ENCODE data around the gene HIPK2.
"Not testable (repeated sequence)": the region's sequence is repeated elsewhere in the genome, so short reads cannot be mapped to it uniquely, and the experiment has no call there.

The HIPK2 gene

GRCh38 chr7:139670662-139671061, 107.1 kb downstream of the HIPK2 start:
- POLR2A ChIA-PET; H3K4me1 ChIP-seq (ENCODE audit: control extremely low read depth in 1 of 4, control insufficient read depth in 4 of 4, insufficient read depth in 4 of 4, low read length in 3 of 4); H3K27me3 ChIP-seq (replicated peaks in 2 of 5; ENCODE audit: control insufficient read depth in 4 of 5, insufficient read depth in 5 of 5, low read length in 4 of 5); H3K27ac ChIP-seq (ENCODE audit: insufficient read depth in 1 of 2, low read depth in 1 of 2, low read length in 2 of 2, poor library complexity in 1 of 2, severe bottlenecking in 2 of 2); H3K9me3 ChIP-seq (ENCODE audit: control extremely low read depth in 1 of 5, control insufficient read depth in 4 of 5, insufficient read depth in 2 of 5, low read depth in 1 of 5, low read length in 4 of 5); DNase-seq; H3K36me3 ChIP-seq (ENCODE audit: control insufficient read depth in 4 of 4, insufficient read depth in 4 of 4, low read length in 3 of 4); H3K4me3 ChIP-seq (ENCODE audit: control insufficient read depth in 1 of 7, extremely low read depth in 1 of 7, insufficient read depth in 4 of 7, low read depth in 2 of 7, low read length in 6 of 7): not testable (repeated sequence)
- 100% methylated on average over 3 of the region's 7 CpGs for WGBS (ENCODE audit: insufficient coverage)
- CTCF ChIA-PET = interaction anchor here (0.6 to 1.2 kb wide), 2 partner anchors 24 to 50 kb away, joined by 4 to 5 read pairs; no protein-coding TSS in a partner anchor

DNA sequence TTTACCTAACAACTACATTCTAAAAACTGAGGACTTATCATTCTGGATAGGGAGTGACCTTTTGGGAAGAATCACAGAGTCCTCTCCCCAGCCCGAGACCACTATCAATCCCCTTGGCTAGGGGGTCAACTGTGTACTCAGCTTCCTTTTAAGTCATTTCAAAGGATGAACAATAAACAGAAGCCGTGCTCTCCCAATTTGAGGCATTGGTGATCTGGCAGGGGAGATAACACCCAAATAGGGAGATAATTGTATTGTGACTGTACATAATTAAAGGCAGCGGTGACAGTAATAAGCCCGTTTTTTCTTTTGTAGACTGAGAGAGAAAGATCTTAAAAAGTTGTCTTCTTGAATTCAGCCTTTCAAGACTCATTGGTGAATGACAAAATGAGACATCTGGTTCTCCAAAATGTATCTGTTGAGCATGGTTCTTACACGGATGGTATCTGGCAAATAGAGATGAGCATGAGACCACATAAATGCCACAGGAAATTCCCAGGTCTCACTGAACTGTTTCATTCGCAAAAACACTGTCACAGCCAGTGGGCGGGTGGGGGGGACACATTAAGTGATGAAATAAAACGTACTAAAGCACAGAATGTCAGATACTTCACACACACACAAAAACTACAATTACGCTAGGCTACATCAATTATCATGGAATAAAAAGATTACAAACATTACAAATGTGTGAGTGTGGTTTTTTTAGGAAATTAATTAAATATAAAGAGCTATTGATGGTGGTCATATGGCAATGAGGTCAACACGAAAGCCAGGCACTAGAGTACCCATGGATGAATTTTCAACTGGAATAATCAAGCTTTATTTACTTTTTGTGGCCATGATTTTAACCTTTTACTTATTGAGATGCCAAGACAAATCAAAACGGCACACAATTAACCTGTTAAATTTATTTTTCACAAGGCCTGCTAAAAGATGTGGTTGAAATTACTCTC, 108.4 kb downstream of the HIPK2 start:
- ChIA-PET CTCF (interaction anchor here (1.0 to 1.2 kb wide), 2 partner anchors 22 to 40 kb away, joined by 3 to 5 read pairs; no protein-coding TSS in a partner anchor), POLR2A (no interaction called here)
- Histone ChIP-seq H3K4me1 (ENCODE audit: control extremely low read depth in 1 of 4, control insufficient read depth in 4 of 4, insufficient read depth in 4 of 4, low read length in 3 of 4) (no peaks in the 10 kb centered on the region), H3K27ac (ENCODE audit: insufficient read depth in 1 of 2, low read depth in 1 of 2, low read length in 2 of 2, poor library complexity in 1 of 2, severe bottlenecking in 2 of 2) (no peak overlapping the region), H3K27me3 (replicated peaks in 2 of 5; ENCODE audit: control insufficient read depth in 4 of 5, insufficient read depth in 5 of 5, low read length in 4 of 5) (no peaks in the 10 kb centered on the region), H3K4me3 (ENCODE audit: control insufficient read depth in 1 of 7, extremely low read depth in 1 of 7, insufficient read depth in 4 of 7, low read depth in 2 of 7, low read length in 6 of 7) (no peak overlapping the region), H3K36me3 (ENCODE audit: control insufficient read depth in 4 of 4, insufficient read depth in 4 of 4, low read length in 3 of 4) (peaks cover 0 to 1% (median 0%) of the 10 kb centered on the region in 4 experiments), H3K9me3 (ENCODE audit: control extremely low read depth in 1 of 5, control insufficient read depth in 4 of 5, insufficient read depth in 2 of 5, low read depth in 1 of 5, low read length in 4 of 5) (no peaks in the 10 kb centered on the region)
- no peak for DNase-seq
- WGBS (ENCODE audit: insufficient coverage) = 94% methylated on average over 5 of the region's 11 CpGs

DNA sequence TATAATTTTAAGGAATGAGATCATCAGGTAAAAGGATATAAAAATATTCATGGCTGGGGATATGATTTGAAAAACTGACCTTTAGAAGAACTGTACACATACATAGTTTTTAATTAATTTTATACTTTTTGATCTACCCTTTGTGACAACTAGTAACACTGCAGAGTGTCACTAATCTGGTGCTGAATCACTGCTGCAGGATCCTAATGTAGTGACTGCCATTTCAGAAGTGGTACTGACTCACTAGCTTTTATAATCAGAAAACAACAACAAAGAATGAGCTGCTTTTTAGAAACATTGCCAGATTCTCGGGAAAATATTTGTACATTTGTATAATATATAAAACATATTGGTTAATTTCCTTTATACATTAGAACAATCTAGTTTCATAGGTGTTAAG, 110.4 kb downstream of the HIPK2 start:
- peaks cover 0 to 4% (median 0%) of the 10 kb centered on the region in 4 experiments for H3K4me1 ChIP-seq (ENCODE audit: control extremely low read depth in 1 of 4, control insufficient read depth in 4 of 4, insufficient read depth in 4 of 4, low read length in 3 of 4)
- no peak overlapping the region for H3K4me3 ChIP-seq (ENCODE audit: control insufficient read depth in 1 of 7, extremely low read depth in 1 of 7, insufficient read depth in 4 of 7, low read depth in 2 of 7, low read length in 6 of 7)
- POLR2A ChIA-PET = no interaction called here
- CTCF ChIA-PET = interaction anchor here (0.9 kb wide), 1 partner anchor 14 kb away, joined by 3 read pairs; no protein-coding TSS in a partner anchor
- DNase-seq = no peak
- H3K27ac ChIP-seq (ENCODE audit: insufficient read depth in 1 of 2, low read depth in 1 of 2, low read length in 2 of 2, poor library complexity in 1 of 2, severe bottlenecking in 2 of 2) = no peak overlapping the region
- whole genome bisulfite sequencing (ENCODE audit: insufficient coverage) = no CpG with 5 or more reads among the region's 1 CpG
- no peaks in the 10 kb centered on the region for H3K9me3 ChIP-seq (ENCODE audit: control extremely low read depth in 1 of 5, control insufficient read depth in 4 of 5, insufficient read depth in 2 of 5, low read depth in 1 of 5, low read length in 4 of 5)
- no peaks in the 10 kb centered on the region for H3K27me3 ChIP-seq (replicated peaks in 2 of 5; ENCODE audit: control insufficient read depth in 4 of 5, insufficient read depth in 5 of 5, low read length in 4 of 5)
- no peaks in the 10 kb centered on the region for H3K36me3 ChIP-seq (ENCODE audit: control insufficient read depth in 4 of 4, insufficient read depth in 4 of 4, low read length in 3 of 4)

DNA sequence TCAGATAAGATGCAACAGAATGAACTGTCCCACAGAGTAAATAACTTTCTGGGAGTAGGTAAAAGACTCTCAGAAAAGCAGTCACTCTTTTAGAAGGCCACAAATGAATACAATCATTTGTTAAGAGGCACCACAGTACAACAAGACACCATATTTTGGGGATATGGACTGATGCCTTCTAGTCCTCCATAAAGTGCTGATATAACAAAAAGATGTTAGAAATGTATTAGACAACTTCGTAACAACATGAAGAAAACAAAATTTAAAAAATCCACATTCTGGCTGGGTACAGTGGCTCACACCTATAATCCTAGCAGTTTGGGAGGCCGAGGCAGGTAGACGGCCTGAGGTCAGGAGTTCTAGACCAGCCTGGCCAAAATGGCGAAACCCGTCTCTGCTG, 111.3 kb downstream of the HIPK2 start:
- Histone ChIP-seq H3K27me3 (replicated peaks in 2 of 5; ENCODE audit: control insufficient read depth in 4 of 5, insufficient read depth in 5 of 5, low read length in 4 of 5) (no peaks in the 10 kb centered on the region), H3K4me3 (ENCODE audit: control insufficient read depth in 1 of 7, extremely low read depth in 1 of 7, insufficient read depth in 4 of 7, low read depth in 2 of 7, low read length in 6 of 7) (no peak overlapping the region), H3K9me3 (ENCODE audit: control extremely low read depth in 1 of 5, control insufficient read depth in 4 of 5, insufficient read depth in 2 of 5, low read depth in 1 of 5, low read length in 4 of 5) (no peaks in the 10 kb centered on the region), H3K4me1 (ENCODE audit: control extremely low read depth in 1 of 4, control insufficient read depth in 4 of 4, insufficient read depth in 4 of 4, low read length in 3 of 4) (peaks cover 0 to 4% (median 0%) of the 10 kb centered on the region in 4 experiments), H3K27ac (ENCODE audit: insufficient read depth in 1 of 2, low read depth in 1 of 2, low read length in 2 of 2, poor library complexity in 1 of 2, severe bottlenecking in 2 of 2) (no peak overlapping the region), H3K36me3 (ENCODE audit: control insufficient read depth in 4 of 4, insufficient read depth in 4 of 4, low read length in 3 of 4) (no peaks in the 10 kb centered on the region)
- ChIA-PET POLR2A (no interaction called here), CTCF (no interaction called here)
- WGBS (ENCODE audit: insufficient coverage) = 98% methylated on average over 4 of the region's 5 CpGs
- no peak for DNase-seq

DNA sequence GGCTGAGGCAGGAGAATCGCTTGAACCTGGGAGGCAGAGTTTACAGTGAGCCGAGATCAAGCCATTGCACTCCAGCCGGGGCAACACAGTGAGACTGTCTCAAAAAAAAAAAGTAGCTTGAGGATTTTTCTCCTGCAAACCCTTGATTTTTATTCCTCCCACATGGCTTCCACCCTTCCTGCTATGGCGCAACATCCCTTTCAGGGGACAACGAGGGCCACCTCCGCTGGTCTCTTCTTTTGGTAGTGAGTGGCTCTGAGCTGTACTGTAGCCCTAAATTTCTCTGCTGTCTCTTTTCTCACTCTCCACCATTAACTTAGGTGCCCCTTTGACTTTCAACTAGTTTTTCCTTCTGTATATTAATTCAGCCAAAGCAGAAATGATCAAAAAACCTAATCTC, 113.4 kb downstream of the HIPK2 start:
- Histone ChIP-seq H3K9me3 (ENCODE audit: control extremely low read depth in 1 of 5, control insufficient read depth in 4 of 5, insufficient read depth in 2 of 5, low read depth in 1 of 5, low read length in 4 of 5) (no peaks in the 10 kb centered on the region), H3K4me3 (ENCODE audit: control insufficient read depth in 1 of 7, extremely low read depth in 1 of 7, insufficient read depth in 4 of 7, low read depth in 2 of 7, low read length in 6 of 7) (no peak overlapping the region), H3K27me3 (replicated peaks in 2 of 5; ENCODE audit: control insufficient read depth in 4 of 5, insufficient read depth in 5 of 5, low read length in 4 of 5) (no peaks in the 10 kb centered on the region), H3K36me3 (ENCODE audit: control insufficient read depth in 4 of 4, insufficient read depth in 4 of 4, low read length in 3 of 4) (no peaks in the 10 kb centered on the region), H3K4me1 (ENCODE audit: control extremely low read depth in 1 of 4, control insufficient read depth in 4 of 4, insufficient read depth in 4 of 4, low read length in 3 of 4) (peaks cover 0 to 5% (median 2%) of the 10 kb centered on the region in 4 experiments), H3K27ac (ENCODE audit: insufficient read depth in 1 of 2, low read depth in 1 of 2, low read length in 2 of 2, poor library complexity in 1 of 2, severe bottlenecking in 2 of 2) (no peak overlapping the region)
- CTCF ChIA-PET = interaction anchor here (1.6 to 2.0 kb wide), 2 partner anchors 24 to 47 kb away, joined by 3 to 6 read pairs; no protein-coding TSS in a partner anchor
- POLR2A ChIA-PET = no interaction called here
- DNase-seq = no peak
- 79% methylated on average over 5 of the region's 6 CpGs for WGBS (ENCODE audit: insufficient coverage)

GRCh38 chr7:139663608-139664177, 114.1 kb downstream of the HIPK2 start:
- H3K4me3 ChIP-seq (ENCODE audit: control insufficient read depth in 1 of 7, extremely low read depth in 1 of 7, insufficient read depth in 4 of 7, low read depth in 2 of 7, low read length in 6 of 7) = no peak overlapping the region
- no peaks in the 10 kb centered on the region for H3K27me3 ChIP-seq (replicated peaks in 2 of 5; ENCODE audit: control insufficient read depth in 4 of 5, insufficient read depth in 5 of 5, low read length in 4 of 5)
- no peak for DNase-seq
- H3K27ac ChIP-seq (ENCODE audit: insufficient read depth in 1 of 2, low read depth in 1 of 2, low read length in 2 of 2, poor library complexity in 1 of 2, severe bottlenecking in 2 of 2) = no peak overlapping the region
- 97% methylated on average over 9 of the region's 11 CpGs for WGBS (ENCODE audit: insufficient coverage)
- no peaks in the 10 kb centered on the region for H3K36me3 ChIP-seq (ENCODE audit: control insufficient read depth in 4 of 4, insufficient read depth in 4 of 4, low read length in 3 of 4)
- no peaks in the 10 kb centered on the region for H3K9me3 ChIP-seq (ENCODE audit: control extremely low read depth in 1 of 5, control insufficient read depth in 4 of 5, insufficient read depth in 2 of 5, low read depth in 1 of 5, low read length in 4 of 5)
- peaks cover 0 to 6% (median 2%) of the 10 kb centered on the region in 4 experiments for H3K4me1 ChIP-seq (ENCODE audit: control extremely low read depth in 1 of 4, control insufficient read depth in 4 of 4, insufficient read depth in 4 of 4, low read length in 3 of 4)
- ChIA-PET POLR2A (no interaction called here), CTCF (interaction anchor here (0.9 to 2.0 kb wide), 7 partner anchors 10 to 62 kb away, joined by 3 to 9 read pairs (median 3); no protein-coding TSS in a partner anchor)

DNA sequence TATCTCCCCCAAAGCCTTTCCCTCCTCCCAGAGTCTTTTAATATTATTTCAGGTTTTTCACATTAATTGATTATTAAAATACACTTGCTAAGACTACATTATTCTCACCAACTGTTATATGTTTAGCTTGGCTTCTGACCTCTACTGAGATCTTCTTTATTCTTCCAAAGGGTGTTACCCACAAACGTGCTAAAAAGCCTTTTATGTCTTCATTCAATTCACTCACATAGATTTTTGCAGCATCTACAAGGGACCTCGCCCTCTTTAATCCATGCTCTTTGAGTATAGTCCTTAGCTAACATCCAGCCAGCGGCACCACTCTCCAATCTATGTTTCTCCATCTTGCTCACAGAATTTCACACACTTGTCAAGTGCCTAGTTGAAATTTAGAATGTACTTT, 115.9 kb downstream of the HIPK2 start:
- Histone ChIP-seq H3K27me3 (replicated peaks in 2 of 5; ENCODE audit: control insufficient read depth in 4 of 5, insufficient read depth in 5 of 5, low read length in 4 of 5) (no peaks in the 10 kb centered on the region), H3K36me3 (ENCODE audit: control insufficient read depth in 4 of 4, insufficient read depth in 4 of 4, low read length in 3 of 4) (no peaks in the 10 kb centered on the region), H3K27ac (ENCODE audit: insufficient read depth in 1 of 2, low read depth in 1 of 2, low read length in 2 of 2, poor library complexity in 1 of 2, severe bottlenecking in 2 of 2) (no peak overlapping the region), H3K4me3 (ENCODE audit: control insufficient read depth in 1 of 7, extremely low read depth in 1 of 7, insufficient read depth in 4 of 7, low read depth in 2 of 7, low read length in 6 of 7) (no peak overlapping the region), H3K9me3 (ENCODE audit: control extremely low read depth in 1 of 5, control insufficient read depth in 4 of 5, insufficient read depth in 2 of 5, low read depth in 1 of 5, low read length in 4 of 5) (no peaks in the 10 kb centered on the region), H3K4me1 (ENCODE audit: control extremely low read depth in 1 of 4, control insufficient read depth in 4 of 4, insufficient read depth in 4 of 4, low read length in 3 of 4) (peaks cover 0 to 6% (median 2%) of the 10 kb centered on the region in 4 experiments)
- ChIA-PET POLR2A (no interaction called here), CTCF (interaction anchor here (0.7 kb wide), 1 partner anchor 44 kb away, joined by 4 read pairs; no protein-coding TSS in a partner anchor)
- WGBS (ENCODE audit: insufficient coverage) = 92% methylated on average over 3 of the region's 3 CpGs
- no peak for DNase-seq
